Measurements from ENCODE around the gene CAPZA2. TPM values are rescaled to one million over a fixed set of nuclear protein-coding genes. Genes with fewer than 3 reads are reported as not detected.
"Not testable (repeated sequence)": the region's sequence is repeated elsewhere in the genome, so short reads cannot be mapped to it uniquely, and the experiment has no call there.

The CAPZA2 gene
- total RNA-seq, result 100 to 1,000 TPM; 142 to 215 (median 176) TPM

GRCh38 chr7:116862234-116862950 is at the start of gene CAPZA2:
Gene CAPZA2, plus strand, starts transcription at chr7:116862587. Its CDS starts 25 bp downstream, at chr7:116862612.
- H3K36me3 ChIP-seq, result no peaks in the 10 kb centered on the region
- intact Hi-C loops (cut with DNase I), result no loop called here
- H3K4me3 ChIP-seq (replicated peaks in 1 of 3), result peak within 1 kb of the TSS; percentile 48 to 95 (median 87)
- peak within 1 kb of the TSS; percentile 95 to 99 (median 99) for H3K27ac ChIP-seq
- peak in 1 of 2 donors; percentile 92 for TF ChIP-seq POLR2A (IDR thresholded peaks at IDR 0.05)
- TF ChIP-seq CTCF (IDR thresholded peaks at IDR 0.05), result peak in 4 of 6 experiments; percentile 38 to 93 (median 70)
- peaks cover 15 to 16% of the 10 kb centered on the region in 2 donors for H3K4me1 ChIP-seq
- 0% methylated on average over 7 to 44 of the region's 80 CpGs for WGBS, 2 donors
- peak; percentile 91 to 94 for DNase-seq
- H3K9me3 ChIP-seq, result no peaks in the 10 kb centered on the region
- H3K27me3 ChIP-seq, result no peaks in the 10 kb centered on the region

GRCh38 chr7:116812860-116813259 is 49.5 kb upstream of the CAPZA2 start:
- Histone ChIP-seq H3K27ac (no peak overlapping the region), H3K4me3 (replicated peaks in 1 of 3) (no peak overlapping the region), H3K4me1 (no peaks in the 10 kb centered on the region), H3K36me3 (no peaks in the 10 kb centered on the region), H3K27me3 (no peaks in the 10 kb centered on the region), H3K9me3 (no peaks in the 10 kb centered on the region)
- no peak for DNase-seq
- intact Hi-C loops (cut with DNase I), result loop anchor here (10.0 kb wide), 1 partner anchor 548 kb away; no protein-coding TSS in a partner anchor
- 80 to 85% methylated on average over 2 of the region's 2 CpGs for WGBS, 2 donors
- TF ChIP-seq POLR2A (IDR thresholded peaks at IDR 0.05) (no peak), CTCF (IDR thresholded peaks at IDR 0.05) (no peak)

- not testable (repeated sequence) for H3K9me3 ChIP-seq; H3K27ac ChIP-seq; H3K36me3 ChIP-seq; H3K4me1 ChIP-seq; H3K4me3 ChIP-seq (replicated peaks in 1 of 3); H3K27me3 ChIP-seq; DNase-seq
- intact Hi-C loops (cut with DNase I), result loop anchor here (10.0 kb wide), 1 partner anchor 549 kb away; no protein-coding TSS in a partner anchor
- 83 to 97% methylated on average over 3 of the region's 3 CpGs for WGBS, 2 donors
Measured at GRCh38 chr7:116813371-116813770, 49.0 kb upstream of the CAPZA2 start.

- Histone ChIP-seq H3K27ac (no peak overlapping the region), H3K27me3 (no peaks in the 10 kb centered on the region), H3K9me3 (no peaks in the 10 kb centered on the region), H3K36me3 (no peaks in the 10 kb centered on the region), H3K4me1 (no peaks in the 10 kb centered on the region), H3K4me3 (replicated peaks in 1 of 3) (no peak overlapping the region)
- WGBS, 2 donors, result 76 to 79% methylated on average over 3 of the region's 3 CpGs
- intact Hi-C loops (cut with DNase I), result loop anchor here (10.0 kb wide), 1 partner anchor 550 kb away; no protein-coding TSS in a partner anchor
- DNase-seq, result no peak
- no peak for TF ChIP-seq POLR2A (IDR thresholded peaks at IDR 0.05)
Measured at GRCh38 chr7:116815041-116815440, 47.3 kb upstream of the CAPZA2 start.

GRCh38 chr7:116820149-116820548 is 42.2 kb upstream of the CAPZA2 start:
- no peaks in the 10 kb centered on the region for H3K27me3 ChIP-seq
- H3K27ac ChIP-seq, result no peak overlapping the region
- H3K4me3 ChIP-seq (replicated peaks in 1 of 3), result no peak overlapping the region
- WGBS, 2 donors, result 97% methylated on average over 3 of the region's 3 CpGs
- DNase-seq, result no peak
- H3K9me3 ChIP-seq, result no peaks in the 10 kb centered on the region
- no peak for TF ChIP-seq POLR2A (IDR thresholded peaks at IDR 0.05)
- no peak for TF ChIP-seq CTCF (IDR thresholded peaks at IDR 0.05)
- no peaks in the 10 kb centered on the region for H3K36me3 ChIP-seq
- intact Hi-C loops (cut with DNase I), result no loop called here
- H3K4me1 ChIP-seq, result no peaks in the 10 kb centered on the region

GRCh38 chr7:116821647-116822046 is 40.7 kb upstream of the CAPZA2 start:
- H3K9me3 ChIP-seq; H3K27ac ChIP-seq; H3K4me1 ChIP-seq; intact Hi-C loops (cut with DNase I); H3K4me3 ChIP-seq (replicated peaks in 1 of 3); H3K27me3 ChIP-seq; H3K36me3 ChIP-seq; DNase-seq: not testable (repeated sequence)
- 94 to 97% methylated on average over 4 of the region's 4 CpGs for WGBS, 2 donors
